ENCODE data around the gene KCNH3.

KCNH3 gene

GRCh38 chr12:49545815-49546214 is 7.0 kb downstream of the KCNH3 start:
- no peak for TF ChIP-seq CTCF (IDR thresholded peaks at IDR 0.05)
- Histone ChIP-seq H3K9me3 (ENCODE audit: control insufficient read depth, low read length) (no peaks in the 10 kb centered on the region), H3K79me2 (no peaks in the 10 kb centered on the region), H3K4me2 (ENCODE audit: low read length) (no peak overlapping the region), H3K4me1 (peaks cover 8% of the 10 kb centered on the region), H3K9ac (no peak overlapping the region), H3K4me3 (ENCODE audit: low read depth, low read length) (no peak overlapping the region), H3K36me3 (ENCODE audit: control insufficient read depth, insufficient read depth, low read length) (no peaks in the 10 kb centered on the region), H3K27me3 (ENCODE audit: control insufficient read depth, insufficient read depth, low read length) (no peaks in the 10 kb centered on the region), H3K27ac (no peak overlapping the region), H2AFZ (no peak overlapping the region)

GRCh38 chr12:49546481-49546880 is 7.7 kb downstream of the KCNH3 start:
- no peak overlapping the region for H3K9ac ChIP-seq
- H3K79me2 ChIP-seq, result no peaks in the 10 kb centered on the region
- no peak overlapping the region for H3K4me2 ChIP-seq (ENCODE audit: low read length)
- H3K27me3 ChIP-seq (ENCODE audit: control insufficient read depth, insufficient read depth, low read length), result no peaks in the 10 kb centered on the region
- no peaks in the 10 kb centered on the region for H3K36me3 ChIP-seq (ENCODE audit: control insufficient read depth, insufficient read depth, low read length)
- peaks cover 8% of the 10 kb centered on the region for H3K4me1 ChIP-seq
- H3K4me3 ChIP-seq (ENCODE audit: low read depth, low read length), result no peak overlapping the region
- no peak overlapping the region for H2AFZ ChIP-seq
- H3K9me3 ChIP-seq (ENCODE audit: control insufficient read depth, low read length), result no peaks in the 10 kb centered on the region
- TF ChIP-seq CTCF (IDR thresholded peaks at IDR 0.05), result no peak
- no peak overlapping the region for H3K27ac ChIP-seq

DNA sequence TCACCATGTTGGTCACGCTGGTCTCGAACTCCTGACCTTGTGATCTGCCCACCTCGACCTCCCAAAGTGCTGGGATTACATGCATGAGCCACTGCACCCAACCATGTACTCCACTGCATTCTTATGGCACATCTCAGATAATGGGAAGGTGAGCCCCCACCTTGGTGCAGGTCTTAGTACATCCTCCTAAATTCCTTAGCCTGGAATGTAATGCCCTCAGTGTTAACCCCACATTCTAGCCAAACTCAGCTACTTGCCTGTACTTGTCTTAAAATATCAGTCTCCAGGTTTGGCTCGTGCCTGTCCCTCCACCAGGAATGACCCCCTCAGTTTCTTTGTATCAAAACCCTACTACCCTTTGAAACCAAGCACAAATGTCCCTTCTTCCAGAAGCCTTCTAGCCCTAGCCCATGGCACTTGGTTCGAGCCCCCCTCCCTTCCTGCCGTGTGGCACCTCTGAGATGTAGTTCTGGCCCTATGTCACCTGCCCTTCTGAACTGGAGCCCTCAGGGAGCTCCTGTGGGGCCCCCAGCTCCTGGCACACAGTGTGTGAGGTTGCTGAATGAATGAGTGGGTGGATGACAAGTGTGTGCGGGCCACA is 8.4 kb downstream of the KCNH3 start:
- Histone ChIP-seq H2AFZ (no peak overlapping the region), H3K27ac (no peak overlapping the region), H3K4me1 (peaks cover 8% of the 10 kb centered on the region), H3K4me2 (ENCODE audit: low read length) (no peak overlapping the region), H3K79me2 (no peaks in the 10 kb centered on the region), H3K9me3 (ENCODE audit: control insufficient read depth, low read length) (no peaks in the 10 kb centered on the region), H3K9ac (no peak overlapping the region), H3K27me3 (ENCODE audit: control insufficient read depth, insufficient read depth, low read length) (no peaks in the 10 kb centered on the region), H3K36me3 (ENCODE audit: control insufficient read depth, insufficient read depth, low read length) (no peaks in the 10 kb centered on the region), H3K4me3 (ENCODE audit: low read depth, low read length) (no peak overlapping the region)
- no peak for TF ChIP-seq CTCF (IDR thresholded peaks at IDR 0.05)

- Histone ChIP-seq H3K79me2 (no peaks in the 10 kb centered on the region), H3K27ac (no peak overlapping the region), H3K9me3 (ENCODE audit: control insufficient read depth, low read length) (no peaks in the 10 kb centered on the region), H3K4me3 (ENCODE audit: low read depth, low read length) (no peak overlapping the region), H3K4me1 (peaks cover 8% of the 10 kb centered on the region), H3K27me3 (ENCODE audit: control insufficient read depth, insufficient read depth, low read length) (no peaks in the 10 kb centered on the region), H3K4me2 (ENCODE audit: low read length) (no peak overlapping the region), H3K9ac (no peak overlapping the region), H3K36me3 (ENCODE audit: control insufficient read depth, insufficient read depth, low read length) (no peaks in the 10 kb centered on the region), H2AFZ (peak overlapping the region; percentile 75)
- no peak for TF ChIP-seq CTCF (IDR thresholded peaks at IDR 0.05)
Observed at GRCh38 chr12:49548481-49548821, 9.6 kb downstream of the KCNH3 start.

Measured in parathyroid adenoma (tissue), 2 donors.